ENCODE results near the gene IL11RA.
"Not testable (repeated sequence)": the region's sequence is repeated elsewhere in the genome, so short reads cannot be mapped to it uniquely, and the experiment has no call there.

The IL11RA gene

GRCh38 chr9:34638138-34638445 lies 13.9 kb upstream of the IL11RA start:
- H2BK120ac ChIP-seq (ENCODE audit: insufficient read depth, low read length, poor library complexity): peak overlapping the region; percentile 23

GRCh38 chr9:34639322-34639721 lies 12.7 kb upstream of the IL11RA start:
- DNase-seq; H3K79me2 ChIP-seq (ENCODE audit: control insufficient read depth, insufficient read depth, low read length, poor library complexity); H3K36me3 ChIP-seq (ENCODE audit: control insufficient read depth in 1 of 2, insufficient read depth in 2 of 2, low read length in 2 of 2); H3K27me3 ChIP-seq (ENCODE audit: insufficient read depth, low read length); H3K9ac ChIP-seq (ENCODE audit: low read length); H3K4me3 ChIP-seq (ENCODE audit: low read depth, low read length); H4K91ac ChIP-seq (ENCODE audit: low read depth, low read length); H2BK120ac ChIP-seq (ENCODE audit: insufficient read depth, low read length, poor library complexity); H3K4ac ChIP-seq (ENCODE audit: low read depth, low read length); H3K79me1 ChIP-seq (ENCODE audit: low read length); H2BK12ac ChIP-seq (ENCODE audit: low read length); H3K18ac ChIP-seq (ENCODE audit: low read length); H3K9me3 ChIP-seq (ENCODE audit: insufficient read depth, low read depth, low read length); H3K4me2 ChIP-seq (ENCODE audit: low read length); H3K23ac ChIP-seq (ENCODE audit: low read length); H2AFZ ChIP-seq (ENCODE audit: insufficient read depth, low read length, poor library complexity); H4K8ac ChIP-seq (ENCODE audit: low read depth, low read length); H2BK5ac ChIP-seq (ENCODE audit: low read depth, low read length, poor library complexity); H3K14ac ChIP-seq (ENCODE audit: low read length); H4K12ac ChIP-seq (ENCODE audit: low read depth, low read length); H3K27ac ChIP-seq (ENCODE audit: low read depth, low read length); H2AK5ac ChIP-seq (ENCODE audit: low read length): not testable (repeated sequence)
- H3K4me1 ChIP-seq (ENCODE audit: control insufficient read depth in 1 of 2, insufficient read depth in 2 of 2, low read length in 2 of 2): peaks cover 10 to 16% of the 10 kb centered on the region in 2 experiments
- WGBS (ENCODE audit: extremely low coverage, insufficient coverage, insufficient read length): no CpG with 5 or more reads among the region's 8 CpGs

More at GRCh38 chr9:34638138-34638445, 13.9 kb upstream of the IL11RA start:
- H3K79me2 ChIP-seq (ENCODE audit: control insufficient read depth, insufficient read depth, low read length, poor library complexity): peaks cover 4% of the 10 kb centered on the region
- peaks cover 9% of the 10 kb centered on the region for H3K79me1 ChIP-seq (ENCODE audit: low read length)
- H3K9me3 ChIP-seq (ENCODE audit: insufficient read depth, low read depth, low read length): no peaks in the 10 kb centered on the region
- peak overlapping the region; percentile 50 for H4K91ac ChIP-seq (ENCODE audit: low read depth, low read length)
- DNase-seq: no peak
- no peaks in the 10 kb centered on the region for H3K27me3 ChIP-seq (ENCODE audit: insufficient read depth, low read length)
- H4K8ac ChIP-seq (ENCODE audit: low read depth, low read length): peak overlapping the region; percentile 88
- H3K4me2 ChIP-seq (ENCODE audit: low read length): peak overlapping the region; percentile 95
- H3K27ac ChIP-seq (ENCODE audit: low read depth, low read length): peak overlapping the region; percentile 15
- peak overlapping the region; percentile 64 for H3K9ac ChIP-seq (ENCODE audit: low read length)
- H3K4ac ChIP-seq (ENCODE audit: low read depth, low read length): no peak overlapping the region
- H3K14ac ChIP-seq (ENCODE audit: low read length): peak overlapping the region; percentile 48
- peak overlapping the region; percentile 9 for H4K12ac ChIP-seq (ENCODE audit: low read depth, low read length)
- H3K23ac ChIP-seq (ENCODE audit: low read length): no peak overlapping the region
- peaks cover 10 to 15% of the 10 kb centered on the region in 2 experiments for H3K4me1 ChIP-seq (ENCODE audit: control insufficient read depth in 1 of 2, insufficient read depth in 2 of 2, low read length in 2 of 2)
- peak overlapping the region; percentile 30 for H3K18ac ChIP-seq (ENCODE audit: low read length)
- H3K4me3 ChIP-seq (ENCODE audit: low read depth, low read length): peak overlapping the region; percentile 85
- peaks cover 3 to 6% of the 10 kb centered on the region in 2 experiments for H3K36me3 ChIP-seq (ENCODE audit: control insufficient read depth in 1 of 2, insufficient read depth in 2 of 2, low read length in 2 of 2)
- peak overlapping the region; percentile 6 for H2BK5ac ChIP-seq (ENCODE audit: low read depth, low read length, poor library complexity)
- H2AK5ac ChIP-seq (ENCODE audit: low read length): no peak overlapping the region
- WGBS (ENCODE audit: extremely low coverage, insufficient coverage, insufficient read length): no CpG with 5 or more reads among the region's 7 CpGs
- H2BK12ac ChIP-seq (ENCODE audit: low read length): no peak overlapping the region
- peak overlapping the region; percentile 77 for H2AFZ ChIP-seq (ENCODE audit: insufficient read depth, low read length, poor library complexity)

- Histone ChIP-seq H2BK120ac (ENCODE audit: insufficient read depth, low read length, poor library complexity) (no peak overlapping the region), H4K12ac (ENCODE audit: low read depth, low read length) (no peak overlapping the region), H4K91ac (ENCODE audit: low read depth, low read length) (no peak overlapping the region), H4K8ac (ENCODE audit: low read depth, low read length) (no peak overlapping the region), H3K4ac (ENCODE audit: low read depth, low read length) (no peak overlapping the region), H3K36me3 (ENCODE audit: control insufficient read depth in 1 of 2, insufficient read depth in 2 of 2, low read length in 2 of 2) (no peaks in the 10 kb centered on the region), H3K18ac (ENCODE audit: low read length) (no peak overlapping the region), H2BK12ac (ENCODE audit: low read length) (no peak overlapping the region), H3K4me2 (ENCODE audit: low read length) (no peak overlapping the region), H3K4me3 (ENCODE audit: low read depth, low read length) (no peak overlapping the region), H3K4me1 (ENCODE audit: control insufficient read depth in 1 of 2, insufficient read depth in 2 of 2, low read length in 2 of 2) (peaks cover 27% of the 10 kb centered on the region in 2 experiments), H2BK5ac (ENCODE audit: low read depth, low read length, poor library complexity) (no peak overlapping the region), H3K79me1 (ENCODE audit: low read length) (peaks cover 14% of the 10 kb centered on the region), H3K9ac (ENCODE audit: low read length) (no peak overlapping the region), H2AFZ (ENCODE audit: insufficient read depth, low read length, poor library complexity) (no peak overlapping the region), H3K9me3 (ENCODE audit: insufficient read depth, low read depth, low read length) (no peaks in the 10 kb centered on the region), H3K79me2 (ENCODE audit: control insufficient read depth, insufficient read depth, low read length, poor library complexity) (peaks cover 11% of the 10 kb centered on the region), H2AK5ac (ENCODE audit: low read length) (no peak overlapping the region), H3K27me3 (ENCODE audit: insufficient read depth, low read length) (no peaks in the 10 kb centered on the region), H3K27ac (ENCODE audit: low read depth, low read length) (no peak overlapping the region), H3K23ac (ENCODE audit: low read length) (no peak overlapping the region), H3K14ac (ENCODE audit: low read length) (no peak overlapping the region)
- peak in 1 of 2 donors; percentile 24 for DNase-seq
- WGBS (ENCODE audit: extremely low coverage, insufficient coverage, insufficient read length): no CpG with 5 or more reads among the region's 1 CpG
Observed at GRCh38 chr9:34642679-34643078, 9.3 kb upstream of the IL11RA start.

- Histone ChIP-seq H3K27me3 (ENCODE audit: insufficient read depth, low read length) (no peaks in the 10 kb centered on the region), H3K9me3 (ENCODE audit: insufficient read depth, low read depth, low read length) (no peaks in the 10 kb centered on the region), H3K18ac (ENCODE audit: low read length) (no peak overlapping the region), H3K4me2 (ENCODE audit: low read length) (peak overlapping the region; percentile 3), H3K23ac (ENCODE audit: low read length) (no peak overlapping the region), H3K79me1 (ENCODE audit: low read length) (peaks cover 11% of the 10 kb centered on the region), H2AFZ (ENCODE audit: insufficient read depth, low read length, poor library complexity) (peak overlapping the region; percentile 45), H4K91ac (ENCODE audit: low read depth, low read length) (peak overlapping the region; percentile 57), H3K4me1 (ENCODE audit: control insufficient read depth in 1 of 2, insufficient read depth in 2 of 2, low read length in 2 of 2) (peaks cover 24 to 28% of the 10 kb centered on the region in 2 experiments), H3K9ac (ENCODE audit: low read length) (no peak overlapping the region), H2BK120ac (ENCODE audit: insufficient read depth, low read length, poor library complexity) (peak overlapping the region; percentile 57), H2BK12ac (ENCODE audit: low read length) (no peak overlapping the region), H3K36me3 (ENCODE audit: control insufficient read depth in 1 of 2, insufficient read depth in 2 of 2, low read length in 2 of 2) (peaks cover 11 to 15% of the 10 kb centered on the region in 2 experiments), H3K4ac (ENCODE audit: low read depth, low read length) (no peak overlapping the region), H3K4me3 (ENCODE audit: low read depth, low read length) (no peak overlapping the region), H3K14ac (ENCODE audit: low read length) (no peak overlapping the region), H4K12ac (ENCODE audit: low read depth, low read length) (no peak overlapping the region), H3K79me2 (ENCODE audit: control insufficient read depth, insufficient read depth, low read length, poor library complexity) (peaks cover 12% of the 10 kb centered on the region), H2BK5ac (ENCODE audit: low read depth, low read length, poor library complexity) (peak overlapping the region; percentile 50), H4K8ac (ENCODE audit: low read depth, low read length) (peak overlapping the region; percentile 57), H3K27ac (ENCODE audit: low read depth, low read length) (peak overlapping the region; percentile 60), H2AK5ac (ENCODE audit: low read length) (no peak overlapping the region)
- DNase-seq: peak; percentile 24 to 39
Observed at GRCh38 chr9:34644766-34645314, 7.1 kb upstream of the IL11RA start.

All from trophoblast cell (in vitro differentiated cells and primary cell).